ENCODE results near the gene SELENOI. TPM values are rescaled to one million over a fixed set of nuclear protein-coding genes. Genes with fewer than 3 reads are reported as not detected.

Gene SELENOI
- total RNA-seq, 2 donors from 2014 or later = 14.4 to 15.6 TPM

GRCh38 chr2:26442707-26443106 lies 96.8 kb downstream of the SELENOI start:
- no peaks in the 10 kb centered on the region for H3K4me1 ChIP-seq (replicated peaks)
- no peaks in the 10 kb centered on the region for H3K27me3 ChIP-seq (replicated peaks; ENCODE audit: insufficient read depth)
- no peaks in the 10 kb centered on the region for H3K36me3 ChIP-seq
- no peak overlapping the region for H3K27ac ChIP-seq
- no peaks in the 10 kb centered on the region for H3K9me3 ChIP-seq
- no peak for TF ChIP-seq CTCF (IDR thresholded peaks at IDR 0.05)
- TF ChIP-seq POLR2A (IDR thresholded peaks at IDR 0.05) = no peak
- no peak for TF ChIP-seq POLR2AphosphoS5 (IDR thresholded peaks at IDR 0.05)
- no peak for DNase-seq (ENCODE audit: low spot score)
- intact Hi-C loops (cut with DNase I) = no loop called here
- WGBS = 79% methylated on average over 3 of the region's 3 CpGs
- no peak overlapping the region for H3K4me3 ChIP-seq

GRCh38 chr2:26444236-26444635 lies 98.3 kb downstream of the SELENOI start:
- TF ChIP-seq CTCF (IDR thresholded peaks at IDR 0.05) (no peak), POLR2A (IDR thresholded peaks at IDR 0.05) (no peak), POLR2AphosphoS5 (IDR thresholded peaks at IDR 0.05) (no peak)
- Histone ChIP-seq H3K36me3 (no peaks in the 10 kb centered on the region), H3K4me3 (no peak overlapping the region), H3K27ac (no peak overlapping the region), H3K4me1 (replicated peaks) (no peaks in the 10 kb centered on the region), H3K27me3 (replicated peaks; ENCODE audit: insufficient read depth) (no peaks in the 10 kb centered on the region), H3K9me3 (no peaks in the 10 kb centered on the region)
- intact Hi-C loops (cut with DNase I) = no loop called here
- WGBS = 82% methylated on average over 7 of the region's 7 CpGs
- no peak for DNase-seq (ENCODE audit: low spot score)

Other genes starting within 250 kb of the SELENOI start
- gene GAREM2, start 173.1 kb upstream of the SELENOI start, total RNA-seq = 1 to 10 TPM; 3.5 TPM
- 100 to 1,000 TPM in 1 of 2 donors, 10 to 100 TPM in 1; 96.6 to 107 TPM for gene HADHA, start 101.5 kb upstream of the SELENOI start, total RNA-seq
- gene HADHB, start 101.2 kb upstream of the SELENOI start, total RNA-seq = 100 to 1,000 TPM; 119 to 130 TPM
- gene ADGRF3, start 646 bp downstream of the SELENOI start, total RNA-seq = under 1 TPM in 1 of 2 donors, not detected in 1; 0.34 TPM
- 1 to 10 TPM in 1 of 2 donors, not detected in 1; 3.8 TPM for gene DRC1, start 55.8 kb downstream of the SELENOI start, total RNA-seq
- under 1 TPM in 1 of 2 donors, not detected in 1; 0.68 TPM for gene OTOF, start 132.0 kb downstream of the SELENOI start, total RNA-seq

All from prostate gland (tissue), 2 donors.